Measurements from ENCODE around the gene GLIS1.

DNA sequence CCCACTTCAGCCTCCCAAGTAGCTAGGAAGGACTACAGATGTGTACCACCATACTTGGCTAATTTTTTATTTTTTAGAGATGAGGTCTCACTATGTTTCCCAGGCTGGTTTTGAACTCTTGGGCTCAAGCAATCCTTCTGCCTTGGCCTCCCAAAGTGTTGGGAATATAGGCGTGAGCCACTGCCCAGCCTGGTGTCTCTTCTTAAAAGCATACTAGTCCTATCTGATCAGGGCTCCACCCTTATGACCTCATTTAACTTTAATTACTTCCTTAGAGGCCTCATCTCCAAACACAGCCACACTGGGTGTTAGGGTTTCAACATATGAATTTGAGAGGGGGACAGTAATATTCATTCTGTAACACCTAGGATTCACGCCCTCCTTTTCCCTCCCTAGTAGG lies 130.9 kb downstream of the GLIS1 start:
- TF ChIP-seq EZH2phosphoT487 (IDR thresholded peaks at IDR 0.05; ENCODE audit: low read length), result no peak
- TF ChIP-seq, protein P1, sequence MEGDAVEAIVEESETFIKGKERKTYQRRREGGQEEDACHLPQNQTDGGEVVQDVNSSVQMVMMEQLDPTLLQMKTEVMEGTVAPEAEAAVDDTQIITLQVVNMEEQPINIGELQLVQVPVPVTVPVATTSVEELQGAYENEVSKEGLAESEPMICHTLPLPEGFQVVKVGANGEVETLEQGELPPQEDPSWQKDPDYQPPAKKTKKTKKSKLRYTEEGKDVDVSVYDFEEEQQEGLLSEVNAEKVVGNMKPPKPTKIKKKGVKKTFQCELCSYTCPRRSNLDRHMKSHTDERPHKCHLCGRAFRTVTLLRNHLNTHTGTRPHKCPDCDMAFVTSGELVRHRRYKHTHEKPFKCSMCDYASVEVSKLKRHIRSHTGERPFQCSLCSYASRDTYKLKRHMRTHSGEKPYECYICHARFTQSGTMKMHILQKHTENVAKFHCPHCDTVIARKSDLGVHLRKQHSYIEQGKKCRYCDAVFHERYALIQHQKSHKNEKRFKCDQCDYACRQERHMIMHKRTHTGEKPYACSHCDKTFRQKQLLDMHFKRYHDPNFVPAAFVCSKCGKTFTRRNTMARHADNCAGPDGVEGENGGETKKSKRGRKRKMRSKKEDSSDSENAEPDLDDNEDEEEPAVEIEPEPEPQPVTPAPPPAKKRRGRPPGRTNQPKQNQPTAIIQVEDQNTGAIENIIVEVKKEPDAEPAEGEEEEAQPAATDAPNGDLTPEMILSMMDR (IDR thresholded peaks at IDR 0.05; ENCODE audit: low read length), result no peak
